ENCODE results near the gene RPS6KA3. TPM values are rescaled to one million over a fixed set of nuclear protein-coding genes. Genes with fewer than 3 reads are reported as not detected.

Gene RPS6KA3
- total RNA-seq: 10 to 100 TPM; 51.6 to 52.7 TPM

GRCh38 chrX:20266810-20267606 lies at the start of gene RPS6KA3:
Gene RPS6KA3, minus strand, starts transcription at chrX:20266909. Its CDS starts 277 bp downstream, at chrX:20266632.

DNA sequence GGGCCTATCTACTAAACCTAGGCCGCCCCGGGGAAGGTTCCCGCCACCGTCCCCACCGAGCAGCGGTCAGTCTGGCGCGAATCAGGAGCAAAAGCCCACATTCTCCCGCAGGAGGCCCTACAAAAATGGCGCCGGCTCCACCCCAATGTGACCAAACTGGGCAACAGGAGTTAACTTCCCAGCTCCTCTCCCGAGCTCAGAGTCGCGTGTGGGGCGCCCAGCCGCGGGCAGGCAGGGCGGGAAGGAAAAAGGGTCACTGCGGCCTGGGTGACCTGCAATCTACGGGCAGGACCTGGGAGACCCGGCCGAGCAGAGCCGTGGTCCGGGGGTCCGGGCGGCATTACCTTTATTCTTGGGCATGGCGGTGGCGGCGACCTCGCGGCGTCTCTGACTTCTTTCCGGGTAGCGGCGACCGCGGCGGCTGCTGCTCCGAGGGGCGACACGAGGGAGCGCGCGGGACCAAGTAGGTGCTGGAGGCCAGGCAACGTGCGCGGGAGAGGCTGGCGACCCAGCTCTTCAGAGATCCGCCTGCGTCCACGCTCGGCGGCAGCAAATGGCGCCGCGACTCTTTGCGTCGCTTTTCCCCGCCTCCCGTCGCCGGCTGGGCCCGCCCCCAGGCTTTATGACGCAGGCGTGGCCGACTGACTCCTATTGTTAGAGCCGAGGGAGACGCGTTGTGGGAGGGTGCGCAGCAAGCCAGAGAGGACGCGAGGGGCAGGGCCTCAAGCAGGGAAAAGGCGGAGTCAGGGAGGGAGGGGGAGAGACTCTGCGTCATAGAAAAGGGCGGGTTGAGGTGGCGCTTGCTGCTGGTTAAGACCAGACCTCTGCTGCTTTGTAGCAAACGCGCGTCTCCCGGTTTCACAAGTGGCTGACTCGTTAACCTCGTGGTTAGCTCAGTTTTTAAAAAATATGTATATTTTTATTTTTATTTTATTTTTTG lies 125.2 kb downstream of the RPS6KA3 start, which contains the start of gene EIF1AX:
Gene EIF1AX, minus strand, starts transcription at position 558 of the 940 bp plus-strand sequence. Its CDS starts 198 bp downstream, at position 360.

GRCh38 chrX:20116577-20117240 lies 150.0 kb downstream of the RPS6KA3 start, which contains the start of gene MAP7D2:
Gene MAP7D2, minus strand, starts transcription at chrX:20116907. Its CDS starts 28 bp downstream, at chrX:20116879.

Small RNAs within 50 kb of the gene (small RNA-seq; reads per million reads assigned to genes)
- 30.7 to 45.7 reads per million in 2 donors for gene RF00493
- 0 reads per million in 2 donors for gene RF00494

Other genes starting within 250 kb of the RPS6KA3 start
- 1 to 10 TPM; 1.7 TPM for gene MAP7D2, start 150.0 kb downstream of the RPS6KA3 start, total RNA-seq
- 10 to 100 TPM; 22.4 to 32.3 TPM for gene EIF1AX, start 125.1 kb downstream of the RPS6KA3 start, total RNA-seq

Data from melanocyte of skin (primary cell).